Astrocyte of the spinal cord (primary cell): ENCODE results near the gene OLR1.

ENCODE experiments used
- DNase-seq: peaks from one replicate; pipeline ENCODE4 v3.0.0; 2011; ENCODE audit warnings: low read depth, low spot score
- H3K4me3 ChIP-seq: 2 replicates; pipeline ENCODE4 v1.5.1; 2011; ENCODE audit warnings: low read depth, mild to moderate bottlenecking, low read length, moderate library complexity
- CTCF ChIP-seq: IDR thresholded peaks from 2 replicates; pipeline ENCODE4 v1.5.1; 2012; ENCODE audit warnings: low read depth, mild to moderate bottlenecking, low read length, inconsistent platforms
- in situ Hi-C: cut with HindIII; loops from 2 replicates; pipeline ENCODE4 v1.10.0; 2017; ENCODE audit warnings: low sequenced_read_pairs

The OLR1 gene

GRCh38 chr12:10110256-10110844 lies 61.6 kb downstream of the OLR1 start:
- in situ Hi-C loops = no loop called here
- H3K4me3 ChIP-seq = no peak overlapping the region
- TF ChIP-seq CTCF = no peak
- no peak for DNase-seq
